GM19324 (cell line): ENCODE data around the gene GSG1L.
"Not testable (repeated sequence)": the region's sequence is repeated elsewhere in the genome, so short reads cannot be mapped to it uniquely, and the experiment has no call there.

Experiments used
- ATAC-seq: cut with Tn5 transposase; IDR thresholded peaks from one replicate; pipeline ENCODE4 v1.9.1; 2021; ENCODE audit warnings: mild to moderate bottlenecking, moderate library complexity; ENCODE audit not compliant: unreplicated experiment, low FRiP score

The GSG1L gene

DNA sequence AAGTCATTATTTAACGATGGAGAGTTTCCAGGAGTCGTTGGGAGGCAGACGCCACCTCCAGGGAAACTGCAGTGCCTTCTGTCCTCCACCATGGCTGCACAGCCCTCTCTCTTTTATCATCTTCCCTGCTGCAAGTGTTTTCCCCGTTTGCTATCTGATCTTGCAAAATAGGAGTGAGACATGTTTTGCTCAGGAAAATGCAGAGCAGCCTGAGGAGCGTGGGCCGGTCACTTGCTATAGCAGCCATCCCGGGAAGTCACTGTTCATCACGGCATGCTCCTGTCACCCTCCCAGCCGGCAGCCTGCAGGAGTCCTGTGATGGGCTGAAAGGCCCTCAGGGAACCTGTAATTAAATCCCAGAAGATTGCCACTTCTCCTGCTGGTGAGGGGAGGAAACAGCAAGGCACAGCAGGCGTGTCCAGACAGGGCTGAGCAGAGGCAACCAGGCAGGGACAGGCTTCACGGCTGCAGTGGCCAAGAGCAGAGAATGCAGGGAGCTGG lies 143.1 kb downstream of the GSG1L start:
- ATAC-seq, result no peak

- no peak for ATAC-seq
Observed at GRCh38 chr16:27918755-27919154, 144.8 kb downstream of the GSG1L start.

DNA sequence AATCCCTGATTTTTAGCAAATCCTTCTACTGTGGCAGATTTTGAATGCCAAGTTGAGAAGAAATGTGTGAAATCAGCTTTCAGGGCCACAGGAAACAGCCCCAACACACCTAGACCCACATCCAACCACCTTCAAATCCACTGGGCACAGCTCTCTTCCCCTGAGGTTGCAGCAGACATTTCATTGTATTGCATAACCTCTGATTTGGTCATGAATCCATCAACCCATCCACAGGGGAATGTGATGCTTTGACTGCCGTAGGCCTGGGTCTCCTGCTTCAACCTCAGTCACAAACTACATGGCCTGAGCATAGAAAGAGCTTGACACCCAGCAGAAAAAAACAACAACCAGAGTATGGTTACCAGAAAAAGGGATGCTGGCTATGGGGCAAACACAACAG lies 145.6 kb downstream of the GSG1L start:
- ATAC-seq, result no peak

- no peak for ATAC-seq
Observed at GRCh38 chr16:27911486-27911885, 152.0 kb downstream of the GSG1L start.

DNA sequence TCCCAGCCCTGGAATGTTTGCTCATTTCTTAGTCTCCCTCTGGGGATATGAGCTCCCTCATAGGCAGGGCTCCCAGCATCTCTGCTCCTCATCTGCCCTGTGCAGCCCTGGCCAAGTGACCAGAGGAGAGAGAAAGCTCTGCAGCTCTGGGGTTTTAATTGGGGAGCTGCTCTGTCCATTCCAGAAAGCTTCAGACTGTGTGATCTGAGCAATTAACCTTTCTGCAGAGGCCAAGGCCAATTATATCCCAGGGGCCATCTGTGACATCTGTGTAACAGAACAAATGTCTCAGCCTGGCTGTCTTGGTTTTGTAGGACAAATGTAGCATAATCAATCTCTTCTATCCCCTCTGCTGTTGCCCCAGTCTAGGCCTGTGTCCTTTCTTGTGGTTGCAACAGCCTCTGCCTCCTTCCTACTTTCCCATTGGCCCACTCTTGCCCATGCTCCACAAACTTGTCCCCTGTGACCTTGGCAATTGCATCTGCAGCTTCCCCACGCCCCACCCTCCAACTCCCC lies 156.0 kb downstream of the GSG1L start:
- ATAC-seq, result no peak

DNA sequence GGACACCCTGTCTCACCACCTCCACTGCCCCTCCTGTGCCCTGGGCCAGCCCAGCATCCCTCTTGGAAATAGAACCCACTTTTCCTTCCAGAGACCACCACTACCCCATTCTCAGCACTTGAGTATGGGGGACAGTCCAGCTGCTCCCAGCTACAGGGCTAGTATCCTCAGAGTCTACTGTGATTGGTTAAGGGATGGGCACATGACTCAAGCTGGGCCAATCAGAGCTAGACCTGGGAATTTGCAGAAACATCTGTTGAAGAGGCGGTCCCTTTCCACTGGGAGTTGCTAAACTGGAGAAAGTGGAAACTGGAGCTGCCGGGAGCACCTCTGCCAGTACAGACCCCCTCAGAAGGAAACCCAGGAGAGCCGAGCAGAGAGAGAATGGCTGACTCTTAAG lies 156.6 kb downstream of the GSG1L start:
- no peak for ATAC-seq

- ATAC-seq, result no peak
Observed at GRCh38 chr16:27903046-27903655, 160.4 kb downstream of the GSG1L start.

GRCh38 chr16:27902551-27902950 lies 161.0 kb downstream of the GSG1L start:
- ATAC-seq, result no peak

- no peak for ATAC-seq
Observed at GRCh38 chr16:27901956-27902355, 161.6 kb downstream of the GSG1L start.

GRCh38 chr16:27899736-27900135 lies 163.8 kb downstream of the GSG1L start:
- ATAC-seq, result no peak

DNA sequence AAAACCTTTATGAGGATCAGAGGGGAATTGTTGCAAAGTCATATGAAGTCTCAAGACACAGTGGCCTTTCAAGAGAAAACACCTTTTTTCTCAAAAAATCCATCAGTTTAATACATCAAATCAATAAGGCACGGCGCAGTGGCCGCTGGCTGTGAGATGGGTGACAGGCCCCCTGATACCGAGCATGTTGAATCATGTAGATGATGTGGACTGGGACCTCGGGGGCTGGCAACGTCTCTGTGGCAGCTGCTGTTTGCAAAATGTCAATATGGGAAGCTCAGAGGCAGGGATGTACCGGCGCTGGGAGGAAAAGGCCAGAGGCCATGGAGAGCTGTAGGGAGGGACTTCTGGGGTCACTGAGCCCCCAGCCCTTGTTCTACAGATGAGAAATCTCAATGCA lies 169.1 kb downstream of the GSG1L start:
- no peak for ATAC-seq

- ATAC-seq, result no peak
Observed at GRCh38 chr16:27892879-27893278, 170.6 kb downstream of the GSG1L start.

GRCh38 chr16:27890866-27891265 lies 172.6 kb downstream of the GSG1L start:
- no peak for ATAC-seq

DNA sequence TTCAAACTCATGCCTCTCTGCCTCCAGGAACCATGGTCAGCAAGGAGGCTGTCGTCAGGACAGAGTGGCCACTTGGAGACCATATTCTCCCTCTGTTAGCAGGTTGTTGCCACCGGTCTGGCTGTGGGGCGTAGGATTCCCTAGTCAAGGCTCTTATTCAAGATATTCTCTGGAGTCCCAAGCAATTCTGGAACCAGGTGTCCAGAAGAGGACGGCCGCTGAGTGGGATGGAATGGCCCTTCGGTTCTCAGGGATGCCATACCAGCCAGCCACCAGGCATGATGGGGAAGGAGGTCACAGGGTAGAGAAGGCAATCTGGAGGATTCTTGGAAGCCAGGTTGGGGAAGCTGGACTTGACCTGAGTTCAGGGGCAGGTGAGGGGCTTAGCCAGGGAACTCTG lies 173.5 kb downstream of the GSG1L start:
- no peak for ATAC-seq

- no peak for ATAC-seq
Observed at GRCh38 chr16:27883576-27883975, 179.9 kb downstream of the GSG1L start.

GRCh38 chr16:27880287-27880686 lies 183.2 kb downstream of the GSG1L start:
- no peak for ATAC-seq

DNA sequence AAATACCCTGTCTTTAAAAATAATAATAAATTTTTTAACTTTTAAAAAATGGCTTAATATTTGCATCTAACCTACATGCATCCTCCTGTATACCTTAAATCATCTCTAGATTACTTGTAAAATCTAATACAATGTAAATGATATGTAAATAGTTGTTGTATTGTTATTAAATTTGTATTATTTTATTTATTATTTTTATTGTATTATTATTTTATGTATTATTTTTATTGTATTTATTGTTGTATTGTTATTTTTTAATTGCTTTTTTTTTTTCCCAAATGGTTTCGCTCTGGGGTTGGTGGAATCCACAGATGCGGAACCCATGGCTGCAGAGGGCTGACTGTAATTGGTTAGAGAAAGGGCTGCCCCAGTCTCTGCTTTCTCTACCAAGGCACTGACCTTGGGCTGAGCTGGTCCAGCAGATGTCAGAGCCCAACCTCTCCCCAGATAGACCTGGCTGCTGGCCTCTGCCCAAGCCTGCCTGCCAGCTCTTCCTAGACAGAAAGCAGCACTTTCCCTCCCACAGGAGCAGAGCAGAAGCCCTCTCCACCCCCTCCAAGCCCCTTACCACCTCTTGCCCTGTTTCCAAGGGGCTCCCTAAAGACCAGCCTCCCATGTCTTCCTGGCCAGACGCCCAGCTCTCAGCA lies 183.8 kb downstream of the GSG1L start:
- no peak for ATAC-seq

GRCh38 chr16:27872627-27873026 lies 190.9 kb downstream of the GSG1L start:
- ATAC-seq, result not testable (repeated sequence)

- ATAC-seq, result no peak
Observed at GRCh38 chr16:27870116-27870798, 193.3 kb downstream of the GSG1L start.

DNA sequence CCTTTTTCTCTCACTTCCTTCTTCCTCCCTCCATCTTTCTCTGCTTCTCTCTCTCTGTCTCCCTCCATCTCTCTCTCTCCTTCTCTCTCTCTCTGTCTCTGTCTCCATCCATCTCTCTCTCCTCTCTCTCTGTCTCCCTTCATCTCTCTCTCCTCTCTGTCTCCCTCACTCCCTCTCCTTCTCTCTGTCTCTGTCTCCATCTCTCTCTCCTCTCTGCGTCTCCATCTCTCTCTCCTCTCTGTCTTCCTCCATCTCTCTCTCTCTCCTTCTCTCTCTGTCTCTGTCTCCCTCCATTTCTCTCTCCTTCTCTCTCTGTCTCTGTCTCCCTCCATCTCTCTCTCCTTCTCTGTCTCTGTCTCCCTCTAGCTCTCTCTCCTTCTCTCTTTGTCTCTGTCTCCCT lies 194.1 kb downstream of the GSG1L start:
- no peak for ATAC-seq

GRCh38 chr16:27868180-27868579 lies 195.3 kb downstream of the GSG1L start:
- no peak for ATAC-seq
